ENCODE measurements around the gene EXOC3L2. TPM values are rescaled to one million over a fixed set of nuclear protein-coding genes. Genes with fewer than 3 reads are reported as not detected.

The EXOC3L2 gene
- total and polyA plus RNA-seq, 2 of the 8 experiments (the other 6 are each of a cell fraction or from before 2014, with no cell fraction given), result 1.4 to 1.6 TPM

GRCh38 chr19:45278087-45278486 is 32.9 kb upstream of the EXOC3L2 start:
- FAIRE-seq, result no peak
- Histone ChIP-seq H2AK5ac (ENCODE audit: low read depth, low read length) (no peak overlapping the region), H4K8ac (ENCODE audit: extremely low read depth, insufficient read depth, low read length) (no peak overlapping the region), H2BK12ac (ENCODE audit: low read depth, low read length) (no peak overlapping the region), H3K27me3 (replicated peaks in 1 of 4; ENCODE audit: control insufficient read depth in 3 of 4, extremely low read depth in 1 of 4, insufficient read depth in 3 of 4, low read length in 3 of 4) (no peaks in the 10 kb centered on the region), H2AFZ (ENCODE audit: low read length) (no peak overlapping the region), H3K4me2 (ENCODE audit: insufficient read depth in 1 of 2, low read depth in 2 of 2, low read length in 2 of 2) (no peak overlapping the region), H2BK15ac (ENCODE audit: low read length) (no peak overlapping the region), H4K20me1 (replicated peaks in 1 of 2; ENCODE audit: control insufficient read depth in 1 of 2, insufficient read depth in 2 of 2, low read length in 2 of 2) (peaks cover 0 to 2% of the 10 kb centered on the region in 2 experiments), H2BK120ac (replicated peaks; ENCODE audit: low read depth, low read length) (no peak overlapping the region), H3K27ac (ENCODE audit: low read depth, low read length) (no peak overlapping the region), H3K9me3 (ENCODE audit: insufficient read depth in 2 of 2, low read depth in 1 of 2, low read length in 1 of 2) (no peaks in the 10 kb centered on the region), H3K23ac (ENCODE audit: insufficient read length) (no peak overlapping the region), H2BK5ac (ENCODE audit: low read depth, low read length) (no peak overlapping the region), H3K4ac (replicated peaks; ENCODE audit: insufficient read length, low read depth, low read length) (no peak overlapping the region), H3K14ac (ENCODE audit: insufficient read length) (no peak overlapping the region), H3K4me3 (ENCODE audit: extremely low read depth in 1 of 4, insufficient read depth in 2 of 4, low read depth in 3 of 4, low read length in 4 of 4) (no peak overlapping the region), H3K4me1 (replicated peaks in 1 of 4; ENCODE audit: control insufficient read depth in 3 of 4, insufficient read depth in 4 of 4, low read length in 3 of 4) (no peaks in the 10 kb centered on the region), H3K79me2 (ENCODE audit: control insufficient read depth in 1 of 2, insufficient read depth in 2 of 2, low read length in 2 of 2) (no peaks in the 10 kb centered on the region), H4K91ac (replicated peaks; ENCODE audit: insufficient read length, low read length) (no peak overlapping the region), H3K23me2 (ENCODE audit: low read depth, low read length) (no peaks in the 10 kb centered on the region), H2BK20ac (ENCODE audit: low read length) (no peak overlapping the region), H3K9ac (replicated peaks in 1 of 4; ENCODE audit: extremely low read depth in 1 of 4, low read depth in 3 of 4, low read length in 3 of 4) (no peak overlapping the region), H4K5ac (ENCODE audit: insufficient read length, low read depth, low read length) (no peak overlapping the region), H3K56ac (replicated peaks; ENCODE audit: insufficient read length, low read depth, low read length) (no peak overlapping the region), H3K18ac (ENCODE audit: extremely low read depth, low read length) (no peak overlapping the region), H3K36me3 (ENCODE audit: control insufficient read depth in 2 of 4, insufficient read depth in 4 of 4, low read length in 3 of 4) (peaks cover 2 to 19% (median 8%) of the 10 kb centered on the region in 4 experiments; a peak in 6 of 8 replicates), H3K79me1 (ENCODE audit: low read depth, low read length) (no peaks in the 10 kb centered on the region)
- POLR2A ChIA-PET (ENCODE audit: partially characterized antibody), result interaction anchor here (0.6 to 1.7 kb wide), 5 partner anchors 13 to 190 kb away, joined by 3 to 5 read pairs (median 4); no protein-coding TSS in a partner anchor
- no peak for DNase-seq (ENCODE audit: low read depth in 1 of 2, low spot score in 2 of 2)
- 92% methylated on average over 8 of the region's 10 CpGs; no CpG with 5 or more reads in 1 of the 2 experiments for WGBS, 2 experiments (ENCODE audit: extremely low coverage in 1 of 2, insufficient coverage in 1 of 2, insufficient read length in 1 of 2, insufficient replicate concordance in 2 of 2, low coverage in 1 of 2, low lambda C conversion rate in 2 of 2, missing lambda C conversion rate in 1 of 2)
- TF ChIP-seq RNF2 (IDR thresholded peaks at IDR 0.05; ENCODE audit: borderline replicate concordance, low read depth, low read length, missing control alignments, poor library complexity, severe bottlenecking) (no peak), EGR1 (IDR thresholded peaks at IDR 0.05; ENCODE audit: borderline replicate concordance, low read depth, low read length) (no peak), JUN (IDR thresholded peaks at IDR 0.05; ENCODE audit: low read depth, low read length) (no peak), ATF2 (IDR thresholded peaks at IDR 0.05; ENCODE audit: low read length) (no peak), NRF1 (IDR thresholded peaks at IDR 0.05; ENCODE audit: low read depth, low read length) (no peak), BCL11A (IDR thresholded peaks at IDR 0.05; ENCODE audit: low read depth in 2 of 2, low read length in 2 of 2) (no peak), PHF8 (conservative IDR thresholded peaks at IDR 0.05; ENCODE audit: low read depth, low read length) (no peak)
- CTCF ChIA-PET (ENCODE audit: partially characterized antibody), result interaction anchor here (1.2 to 1.4 kb wide), 2 partner anchors 13 to 60 kb away, joined by 4 to 5 read pairs; no protein-coding TSS in a partner anchor

Measured in H1 (cell line).